GM21786 (cell line): ENCODE results near the gene SPTBN4.
"Not testable (repeated sequence)": the region's sequence is repeated elsewhere in the genome, so short reads cannot be mapped to it uniquely, and the experiment has no call there.

Experiments
- ATAC-seq: cut with Tn5 transposase; IDR thresholded peaks from one replicate; pipeline ENCODE4 v1.9.1; 2021; ENCODE audit not compliant: unreplicated experiment

Gene SPTBN4

DNA sequence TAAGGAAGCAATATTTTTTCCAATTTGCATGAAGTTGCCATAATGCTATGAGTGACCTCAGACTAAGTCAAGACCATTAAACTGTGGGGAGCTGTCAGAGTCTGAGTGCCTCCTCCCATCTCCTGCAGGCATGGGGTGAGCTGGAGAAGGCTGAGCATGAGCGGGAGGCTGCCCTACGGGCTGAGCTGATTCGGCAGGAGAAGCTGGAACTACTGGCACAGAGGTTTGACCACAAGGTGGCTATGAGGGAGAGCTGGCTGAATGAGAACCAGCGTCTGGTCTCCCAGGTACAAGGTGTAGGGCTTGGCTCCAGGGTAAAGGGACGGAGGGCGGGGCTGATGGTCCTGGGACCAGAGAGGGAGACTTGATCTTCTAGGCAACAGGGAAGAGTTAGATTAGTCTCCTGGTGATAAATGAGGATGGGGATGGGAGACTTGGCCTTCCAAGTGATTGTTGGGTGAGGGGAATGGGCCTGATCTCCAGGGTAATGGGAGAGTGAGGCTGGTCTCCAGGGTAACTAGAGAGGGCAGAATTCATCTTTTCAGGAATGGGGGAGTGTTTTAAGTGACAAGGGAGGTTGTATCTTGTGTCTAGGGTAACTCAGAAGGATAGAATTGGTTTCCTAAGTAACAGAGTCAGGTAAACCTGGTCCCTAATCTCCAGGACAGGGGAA, 36.0 kb downstream of the SPTBN4 start:
- no peak for ATAC-seq

DNA sequence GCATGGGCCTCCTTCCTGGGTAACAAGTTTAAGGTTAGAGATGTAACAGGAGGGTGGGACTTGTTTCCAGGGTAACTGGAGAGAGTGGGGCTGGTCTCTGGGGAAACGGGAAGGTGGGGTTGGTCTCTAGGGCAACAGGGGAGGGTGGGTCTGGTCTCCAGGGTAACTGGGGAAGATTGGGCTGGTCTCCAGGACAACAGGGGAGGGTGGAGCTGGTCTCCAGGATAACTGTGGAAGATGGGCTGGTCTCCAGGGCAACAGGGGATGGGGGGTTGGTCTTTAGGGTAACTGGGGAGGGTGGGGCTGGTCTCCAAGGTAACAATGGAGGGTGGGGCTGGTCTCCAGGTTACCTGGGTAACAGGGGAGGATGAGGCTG, 36.5 kb downstream of the SPTBN4 start:
- no peak for ATAC-seq

DNA sequence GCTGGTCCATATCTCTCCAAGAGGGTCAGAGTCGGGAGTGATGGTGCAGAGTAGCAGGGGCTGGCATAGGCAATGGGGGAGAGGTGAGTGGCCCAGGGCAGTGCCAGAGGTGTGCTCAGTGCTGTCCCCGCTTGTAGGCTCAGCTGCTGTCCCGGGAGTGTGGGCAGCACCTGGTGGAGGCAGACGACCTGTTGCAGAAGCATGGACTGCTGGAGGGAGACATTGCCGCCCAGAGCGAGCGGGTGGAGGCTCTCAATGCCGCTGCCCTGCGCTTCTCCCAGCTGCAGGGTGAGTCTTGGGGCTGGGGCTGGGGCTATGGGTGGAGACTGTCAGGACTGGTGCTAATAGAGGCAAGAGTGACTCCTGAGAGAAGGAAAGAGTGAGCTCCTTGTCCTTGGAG, 39.3 kb downstream of the SPTBN4 start:
- no peak for ATAC-seq

DNA sequence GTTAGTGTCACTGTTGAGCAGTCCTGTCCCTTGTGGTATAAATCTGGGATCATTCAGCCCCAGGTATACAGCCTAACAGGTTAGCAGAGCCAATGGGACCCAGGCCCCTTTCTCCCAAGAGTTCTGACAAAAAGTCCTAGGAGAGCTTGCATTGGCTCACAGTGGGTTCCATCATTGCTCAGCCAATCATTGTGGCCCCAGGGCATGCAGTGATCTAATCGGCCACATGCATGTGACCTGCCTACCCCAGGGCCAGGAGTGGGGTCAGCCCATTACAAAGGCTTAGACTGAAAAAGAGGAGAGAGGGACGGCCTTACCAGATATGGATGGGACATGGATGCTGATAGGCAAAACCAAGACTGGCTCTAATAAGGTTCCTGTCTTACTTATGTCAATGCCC, 41.1 kb downstream of the SPTBN4 start:
- ATAC-seq = no peak

DNA sequence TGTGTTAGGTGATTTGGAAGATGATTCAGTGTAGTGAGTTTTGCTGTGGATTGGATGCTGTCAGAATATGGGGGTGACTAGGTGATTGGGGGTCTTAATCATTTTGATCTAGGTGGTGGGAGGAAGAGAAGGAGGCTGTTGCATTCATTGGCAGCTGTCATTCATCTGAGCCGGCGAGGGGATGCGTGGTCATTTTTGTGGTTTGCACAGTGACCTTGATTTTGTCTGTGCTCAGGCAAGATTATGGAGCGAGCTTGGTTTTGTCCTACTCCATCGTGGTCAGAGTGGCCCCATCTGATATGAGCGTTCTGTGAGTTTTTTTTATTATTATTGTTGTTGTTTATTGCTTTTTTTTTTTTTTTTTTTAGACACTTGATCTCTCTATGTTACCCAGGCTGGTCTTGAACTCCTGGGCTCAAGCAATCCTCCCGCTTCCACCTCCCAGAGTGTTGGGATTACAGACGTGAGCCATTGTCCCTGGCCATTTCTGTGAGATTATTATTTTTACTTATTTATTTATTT, 42.0 kb downstream of the SPTBN4 start:
- ATAC-seq = no peak

DNA sequence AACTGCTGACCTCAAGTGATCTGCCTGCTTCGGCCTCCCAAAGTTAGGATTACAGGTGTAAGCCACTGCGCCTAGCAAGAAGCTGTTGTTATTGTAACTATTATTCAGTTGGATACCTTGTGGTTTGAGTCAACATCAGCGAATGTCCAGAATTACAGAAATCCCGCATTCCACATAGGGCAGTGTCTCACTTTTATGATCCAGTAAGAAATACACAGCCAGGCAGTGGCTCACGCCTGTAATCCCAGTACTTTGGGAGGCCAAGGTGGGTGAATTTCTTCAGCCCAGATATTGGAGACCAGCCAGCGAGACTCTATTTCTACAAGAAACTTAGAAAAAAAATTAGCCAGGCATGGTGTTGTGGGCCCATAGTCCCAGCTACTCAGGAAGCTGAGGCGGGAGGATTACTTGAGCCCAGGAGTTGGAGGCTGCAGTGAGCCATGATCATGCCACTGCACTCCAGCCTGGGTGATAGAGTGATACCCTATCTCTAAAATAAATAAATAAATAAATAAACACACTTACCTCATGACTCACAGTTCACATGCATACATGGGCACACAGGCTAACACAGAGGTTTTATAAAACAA, 43.8 kb downstream of the SPTBN4 start:
- no peak for ATAC-seq

DNA sequence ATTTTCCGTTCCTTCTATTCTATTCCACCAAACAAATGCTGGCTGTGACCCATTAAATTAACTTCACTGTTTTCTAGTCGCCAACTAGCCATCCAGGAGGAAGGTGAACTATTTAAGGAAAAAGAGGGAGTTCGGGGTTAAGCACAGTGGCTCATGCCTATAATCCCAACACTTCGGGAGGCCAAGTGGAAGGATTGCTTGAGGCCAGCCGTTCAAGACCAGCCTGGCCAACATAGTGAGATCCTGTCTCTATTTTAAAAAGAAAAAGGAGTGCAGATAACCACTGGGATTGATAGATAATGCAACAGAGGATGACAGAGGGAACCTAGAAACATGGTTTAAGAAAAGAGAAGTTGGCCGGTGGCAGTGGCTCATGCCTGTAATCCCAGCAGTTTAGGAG, 44.7 kb downstream of the SPTBN4 start:
- ATAC-seq = no peak

DNA sequence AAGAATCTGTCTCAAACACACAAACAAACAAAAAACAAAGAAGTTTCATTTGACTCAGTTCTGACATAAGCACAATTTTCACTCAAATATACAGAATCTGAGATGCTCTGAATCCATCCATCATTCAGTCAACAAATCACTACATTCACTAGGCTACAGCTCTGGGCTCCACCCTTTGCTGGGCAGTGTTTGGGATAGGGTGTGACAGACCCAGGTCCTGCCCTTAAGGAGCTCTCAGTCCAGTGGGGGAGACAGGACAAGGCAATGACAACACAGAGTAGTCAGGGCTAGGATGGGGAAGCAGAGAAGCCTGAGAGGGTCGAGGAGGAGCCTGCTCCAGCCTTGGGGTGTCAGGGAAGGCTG, 45.3 kb downstream of the SPTBN4 start:
- no peak for ATAC-seq

DNA sequence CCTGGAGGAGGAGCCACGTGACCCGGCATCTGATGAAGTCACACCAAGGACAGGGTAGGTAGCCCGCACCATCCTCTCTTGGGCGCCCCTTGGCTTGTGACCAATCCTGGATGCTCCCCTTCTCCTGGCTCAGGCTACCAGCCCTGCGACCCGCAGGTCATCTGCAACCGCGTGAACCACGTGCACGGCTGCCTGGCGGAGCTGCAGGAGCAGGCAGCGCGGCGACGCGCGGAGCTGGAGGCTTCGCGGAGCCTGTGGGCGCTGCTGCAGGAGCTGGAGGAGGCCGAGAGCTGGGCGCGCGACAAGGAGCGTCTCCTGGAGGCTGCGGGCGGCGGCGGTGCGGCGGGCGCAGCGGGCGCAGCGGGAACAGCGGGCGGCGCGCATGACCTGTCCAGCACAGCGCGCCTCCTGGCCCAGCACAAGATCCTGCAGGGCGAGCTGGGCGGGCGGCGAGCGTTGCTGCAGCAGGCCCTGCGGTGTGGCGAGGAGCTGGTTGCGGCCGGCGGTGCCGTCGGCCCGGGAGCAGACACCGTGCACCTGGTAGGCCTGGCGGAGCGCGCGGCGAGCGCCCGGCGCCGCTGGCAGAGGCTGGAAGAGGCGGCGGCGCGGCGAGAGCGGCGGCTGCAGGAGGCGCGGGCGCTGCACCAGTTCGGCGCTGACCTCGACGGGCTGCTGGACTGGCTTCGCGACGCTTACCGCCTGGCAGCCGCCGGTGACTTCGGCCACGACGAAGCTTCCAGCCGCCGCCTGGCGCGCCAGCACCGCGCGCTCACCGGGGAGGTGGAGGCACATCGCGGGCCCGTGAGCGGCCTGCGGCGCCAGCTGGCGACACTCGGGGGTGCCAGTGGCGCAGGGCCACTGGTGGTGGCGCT, 45.9 kb downstream of the SPTBN4 start:
- ATAC-seq = no peak

DNA sequence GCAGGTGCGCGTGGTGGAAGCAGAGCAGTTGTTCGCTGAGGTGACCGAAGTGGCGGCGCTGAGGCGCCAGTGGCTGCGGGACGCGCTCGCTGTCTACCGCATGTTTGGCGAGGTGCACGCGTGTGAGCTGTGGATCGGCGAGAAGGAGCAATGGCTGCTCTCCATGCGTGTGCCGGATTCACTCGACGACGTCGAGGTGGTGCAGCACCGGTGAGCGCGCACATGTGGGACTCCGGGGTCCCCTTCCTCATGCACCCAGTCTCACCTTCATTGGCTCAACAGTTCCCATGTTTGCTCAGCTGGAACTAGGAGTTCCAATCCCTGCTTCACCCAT, 46.5 kb downstream of the SPTBN4 start:
- ATAC-seq = no peak

DNA sequence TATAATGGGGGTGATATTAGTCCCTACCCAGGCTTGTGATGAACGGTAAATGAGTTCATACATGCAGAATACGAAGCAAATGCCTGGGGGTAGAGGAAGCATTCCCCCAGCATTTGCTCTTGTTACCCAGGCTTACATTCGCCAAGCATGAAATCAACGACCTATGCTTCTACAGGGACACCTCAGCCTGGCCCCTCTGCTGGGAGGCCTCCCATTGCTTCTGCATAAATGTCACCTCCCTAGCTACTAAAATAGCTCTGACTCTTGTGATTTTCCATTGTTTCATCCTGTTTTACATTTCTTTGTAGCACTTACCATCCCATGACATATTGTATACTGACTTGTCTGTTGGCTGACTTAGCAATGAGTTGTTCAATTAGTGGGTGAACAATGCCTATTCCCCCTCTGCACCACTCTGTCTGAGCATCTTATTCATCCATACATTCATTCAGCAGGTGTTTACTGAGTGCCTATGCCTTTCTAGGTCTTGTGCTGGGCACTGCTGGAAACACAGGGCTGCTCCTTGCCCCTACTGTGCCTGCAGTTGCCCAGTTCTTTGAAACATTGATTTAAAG, 47.0 kb downstream of the SPTBN4 start:
- ATAC-seq = no peak

DNA sequence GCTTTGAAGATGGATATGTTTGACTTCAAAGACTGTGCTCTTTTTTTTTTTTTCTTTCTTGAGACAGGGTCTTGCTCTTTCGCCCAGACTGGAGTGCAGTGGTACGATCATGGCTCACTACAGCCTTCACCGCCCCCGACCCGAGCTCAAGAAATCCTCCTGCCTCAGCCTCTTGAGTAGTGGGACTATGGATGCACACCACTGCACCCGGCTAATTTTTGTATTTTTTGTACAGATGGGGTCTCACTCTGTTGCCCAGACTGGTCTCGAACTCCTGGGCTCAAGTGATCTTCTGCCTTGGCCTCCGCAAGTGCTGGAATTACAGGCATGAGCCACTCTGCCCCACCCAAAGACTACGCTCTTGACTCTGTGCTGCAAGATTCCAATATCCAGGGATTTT, 50.4 kb downstream of the SPTBN4 start:
- ATAC-seq = no peak

DNA sequence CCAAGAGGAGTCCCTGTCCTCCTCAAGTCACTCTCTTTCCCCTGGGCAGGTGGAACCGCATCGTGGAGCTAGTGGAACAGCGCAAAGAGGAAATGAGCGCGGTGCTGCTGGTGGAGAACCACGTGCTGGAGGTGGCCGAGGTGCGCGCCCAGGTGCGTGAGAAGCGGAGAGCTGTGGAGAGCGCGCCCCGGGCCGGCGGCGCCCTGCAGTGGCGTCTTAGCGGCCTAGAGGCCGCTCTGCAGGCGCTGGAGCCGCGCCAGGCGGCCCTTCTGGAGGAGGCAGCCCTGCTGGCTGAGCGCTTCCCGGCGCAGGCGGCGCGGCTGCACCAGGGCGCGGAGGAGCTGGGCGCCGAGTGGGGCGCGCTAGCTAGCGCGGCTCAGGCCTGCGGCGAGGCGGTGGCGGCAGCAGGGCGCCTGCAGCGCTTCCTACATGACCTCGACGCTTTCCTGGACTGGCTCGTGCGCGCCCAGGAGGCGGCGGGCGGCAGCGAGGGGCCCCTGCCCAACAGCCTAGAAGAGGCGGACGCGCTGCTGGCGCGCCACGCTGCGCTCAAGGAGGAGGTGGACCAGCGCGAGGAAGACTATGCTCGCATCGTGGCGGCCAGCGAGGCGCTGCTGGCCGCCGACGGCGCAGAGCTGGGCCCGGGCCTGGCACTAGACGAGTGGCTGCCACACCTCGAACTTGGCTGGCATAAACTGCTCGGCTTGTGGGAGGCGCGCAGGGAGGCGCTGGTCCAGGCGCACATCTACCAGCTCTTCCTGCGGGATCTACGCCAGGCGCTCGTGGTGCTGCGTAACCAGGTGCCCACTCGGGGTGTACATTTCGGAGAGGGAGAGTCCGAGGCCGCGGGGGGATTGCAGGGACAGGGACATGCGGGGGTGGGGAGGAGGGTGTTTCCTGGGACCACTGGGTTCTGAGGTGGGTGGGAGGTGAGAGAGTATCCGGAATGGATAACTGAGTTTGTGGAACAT, 52.8 kb downstream of the SPTBN4 start:
- no peak for ATAC-seq

DNA sequence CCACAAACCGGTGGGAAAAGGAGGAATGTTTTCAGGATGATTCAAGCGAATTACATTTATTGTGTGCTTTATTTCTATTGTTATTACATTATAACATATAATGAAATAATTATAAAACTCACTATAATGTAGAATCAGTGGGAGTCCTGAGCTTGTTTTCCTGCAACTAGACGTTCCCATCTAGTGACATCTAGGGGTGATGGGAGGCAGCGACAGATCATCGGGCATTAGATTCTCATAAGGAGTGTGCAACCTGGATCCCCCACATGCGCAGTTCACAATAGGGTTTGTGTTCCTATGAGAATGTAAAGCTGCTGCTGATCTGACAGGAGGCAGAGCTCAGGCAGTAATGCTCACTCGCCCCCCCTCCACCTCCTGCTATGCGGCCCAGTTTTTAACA, 54.5 kb downstream of the SPTBN4 start:
- no peak for ATAC-seq

DNA sequence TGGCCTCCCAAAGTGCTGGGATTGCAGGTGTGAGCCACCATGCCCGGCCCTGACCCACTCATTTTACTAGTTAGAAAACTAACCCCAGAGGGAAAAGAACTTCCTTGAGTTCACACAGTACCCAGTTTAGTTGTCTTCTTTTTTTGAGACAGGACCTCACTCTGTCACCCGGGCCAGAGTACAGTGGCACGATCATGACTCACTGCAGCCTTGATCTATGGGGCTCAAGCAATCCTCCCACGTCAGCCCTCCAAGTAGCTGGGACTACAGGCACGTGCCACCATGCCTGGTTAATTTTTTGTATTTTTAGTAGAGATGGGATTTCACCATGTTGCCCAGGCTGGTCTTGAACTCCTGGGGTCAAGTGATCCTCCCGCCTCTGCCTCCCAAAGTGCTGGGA, 55.1 kb downstream of the SPTBN4 start:
- not testable (repeated sequence) for ATAC-seq

DNA sequence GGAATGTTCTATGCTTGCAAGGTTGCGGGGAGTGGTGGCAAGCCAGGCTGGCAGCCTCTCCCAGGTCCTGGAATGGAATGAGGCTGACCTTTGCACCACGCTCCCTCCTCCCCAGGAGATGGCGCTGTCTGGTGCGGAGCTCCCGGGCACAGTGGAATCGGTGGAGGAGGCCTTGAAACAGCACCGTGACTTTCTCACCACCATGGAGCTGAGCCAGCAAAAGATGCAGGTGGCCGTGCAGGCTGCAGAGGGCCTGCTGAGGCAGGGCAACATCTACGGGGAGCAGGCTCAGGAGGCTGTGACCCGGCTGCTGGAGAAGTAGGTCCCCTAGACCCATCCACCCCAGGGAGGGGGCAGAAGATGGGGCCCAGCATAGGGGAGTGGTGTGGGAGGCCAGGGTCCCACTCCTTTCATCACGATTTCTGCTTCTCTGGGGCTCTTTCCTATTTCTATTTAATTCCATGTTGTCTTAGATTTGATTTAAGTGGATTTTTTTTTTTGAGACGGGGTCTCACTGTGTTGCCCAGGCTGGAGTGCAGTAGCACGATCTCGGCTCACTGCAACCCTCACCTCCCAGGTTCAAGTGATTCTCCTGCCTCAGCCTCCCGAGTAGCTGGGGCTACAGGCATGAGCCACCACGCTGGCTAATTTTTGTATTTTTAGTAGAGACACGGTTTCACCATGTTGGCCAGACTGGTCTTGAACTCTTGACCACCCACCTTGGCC, 56.7 kb downstream of the SPTBN4 start:
- no peak for ATAC-seq

DNA sequence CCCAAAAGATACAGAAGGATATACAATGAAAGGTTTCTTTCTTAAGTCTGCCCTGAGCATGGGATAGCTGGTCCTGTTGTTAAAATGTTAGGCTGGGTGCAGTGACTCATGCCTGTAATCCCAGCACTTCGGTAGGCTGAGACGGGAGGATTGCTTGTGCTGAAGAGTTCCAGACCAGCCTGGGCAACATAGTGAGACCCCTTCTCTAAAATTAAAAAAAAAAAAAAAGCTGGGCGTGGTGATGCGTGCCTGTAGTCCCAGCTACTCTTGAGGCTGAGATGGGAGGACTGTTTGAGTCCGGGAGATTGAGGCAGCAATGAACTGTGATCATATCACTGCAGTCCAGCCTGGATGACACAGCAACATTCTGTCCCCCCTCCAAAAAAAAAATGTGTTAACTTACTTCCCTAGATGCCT, 57.3 kb downstream of the SPTBN4 start:
- ATAC-seq = no peak

DNA sequence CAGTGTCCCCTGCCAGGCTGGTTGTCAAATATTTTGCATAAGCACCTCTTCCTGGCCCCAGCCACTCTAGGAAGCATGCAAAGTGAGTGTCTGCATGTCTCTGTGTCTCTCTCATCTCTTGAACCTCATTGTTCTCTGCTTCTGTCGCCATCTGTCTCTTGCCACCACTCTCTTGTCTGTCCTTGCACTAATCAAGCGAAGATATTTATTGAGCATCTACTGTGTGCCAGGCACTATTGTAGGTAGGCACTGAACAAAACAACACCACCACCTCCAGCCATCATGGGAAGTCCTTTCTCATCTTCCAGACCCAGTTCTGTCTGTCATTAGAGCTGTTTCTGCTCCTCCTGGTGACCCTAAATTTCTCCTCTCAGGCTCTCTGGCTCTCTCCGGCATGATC, 57.9 kb downstream of the SPTBN4 start:
- ATAC-seq = no peak

DNA sequence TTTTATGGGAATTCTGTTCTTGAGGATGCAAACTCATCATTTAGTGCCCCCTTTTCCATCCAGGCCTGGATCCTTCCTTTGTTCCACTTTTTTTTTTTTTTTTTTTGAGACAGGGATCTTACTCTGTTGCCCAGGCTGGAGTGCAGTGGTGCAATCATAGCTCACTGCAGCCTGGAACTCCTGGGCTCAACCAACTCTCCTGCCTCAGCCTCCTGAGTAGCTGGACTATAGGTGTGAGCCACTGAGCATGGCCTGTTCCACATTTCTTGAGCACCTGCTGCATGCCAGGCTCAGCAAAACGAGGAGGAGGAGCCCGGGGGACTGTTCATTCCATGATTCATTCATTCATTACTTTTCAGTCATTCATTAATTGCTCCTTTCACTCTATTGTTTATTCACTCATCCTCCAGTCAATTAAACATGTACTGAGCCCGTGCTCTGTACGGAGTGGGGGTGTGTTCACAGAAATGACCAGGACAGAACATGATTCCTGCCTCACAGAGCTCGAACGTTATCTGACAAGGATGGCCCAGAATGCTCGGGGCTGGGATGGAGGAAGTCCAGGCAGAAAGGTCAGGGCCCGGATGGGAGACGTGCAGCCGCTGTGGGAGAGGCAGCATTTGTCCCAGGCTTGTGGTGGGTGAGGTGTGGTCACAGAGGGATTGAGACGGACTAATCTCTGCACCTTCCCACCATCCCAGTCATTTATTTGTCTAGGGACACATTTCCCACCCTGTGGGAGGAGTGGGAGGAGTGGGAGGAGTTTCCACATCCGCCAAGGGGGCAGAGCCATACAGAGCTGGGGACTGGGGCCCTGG, 58.6 kb downstream of the SPTBN4 start:
- ATAC-seq = no peak
